Measurements from ENCODE around the gene ARHGAP27. TPM values are rescaled to one million over a fixed set of nuclear protein-coding genes. Genes with fewer than 3 reads are reported as not detected.

Gene ARHGAP27
- total and polyA plus RNA-seq, 9 of the 15 experiments (the other 6 are each of a cell fraction or from before 2014, with no cell fraction given) = 0.04 to 4.6 (median 2.1) TPM

DNA sequence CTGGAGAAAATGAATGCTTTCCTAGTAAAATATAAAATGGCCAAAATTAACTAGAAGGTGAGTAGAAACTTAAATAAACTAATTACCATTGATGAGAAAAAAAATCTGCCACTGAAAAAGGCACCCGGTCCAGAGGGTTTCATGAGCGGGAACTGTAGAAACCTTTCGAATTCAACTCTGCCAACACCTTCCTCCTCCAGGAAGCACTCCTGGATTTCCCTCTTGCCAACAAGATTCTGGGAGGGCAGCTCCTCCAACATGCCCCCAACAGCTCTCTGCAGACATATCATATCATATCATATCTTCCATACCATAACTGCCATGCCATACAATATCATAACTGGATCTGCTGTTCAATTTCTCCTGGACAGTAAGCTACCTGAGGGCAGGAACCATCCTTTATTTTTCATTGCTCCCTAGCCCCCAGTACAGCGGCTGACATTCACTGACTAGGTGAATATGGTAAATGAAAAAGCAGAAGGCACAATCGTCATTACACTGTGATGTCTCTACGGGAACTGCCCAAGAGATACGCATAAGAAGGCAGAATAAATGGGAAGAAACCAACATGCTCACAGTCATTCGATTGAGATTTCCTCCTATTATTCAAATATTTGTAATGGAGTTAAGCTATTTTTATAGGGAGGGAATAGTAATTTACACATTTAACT lies 9.2 kb downstream of the ARHGAP27 start:
- no peak overlapping the region for H3K4me3 ChIP-seq
- no peaks in the 10 kb centered on the region for H3K36me3 ChIP-seq (ENCODE audit: control insufficient read depth, insufficient read depth, low read length)
- POLR2A ChIA-PET = interaction anchor here (1.0 kb wide), 1 partner anchor 15 kb away, joined by 3 read pairs; no protein-coding TSS in a partner anchor
- FAIRE-seq (peak; percentile 49), DNase-seq (ENCODE audit: extremely low read depth in 1 of 4, low spot score in 3 of 4) (no peak), ATAC-seq (no peak)
- no peaks in the 10 kb centered on the region for H3K27me3 ChIP-seq (ENCODE audit: control insufficient read depth in 2 of 2, insufficient read depth in 2 of 2, low read length in 2 of 2)
- peaks cover 8 to 21% of the 10 kb centered on the region in 2 experiments for H3K4me1 ChIP-seq (replicated peaks in 1 of 2; ENCODE audit: control insufficient read depth in 2 of 2, insufficient read depth in 2 of 2, low read length in 2 of 2)
- H3K9ac ChIP-seq (ENCODE audit: insufficient read depth in 1 of 2, low read depth in 2 of 2, low read length in 2 of 2) = no peak overlapping the region
- TF ChIP-seq CBX3 (IDR thresholded peaks at IDR 0.05; ENCODE audit: borderline replicate concordance in 1 of 2, low read length in 2 of 2) (no peak), CHD4 (IDR thresholded peaks at IDR 0.05; ENCODE audit: insufficient read depth, insufficient replicate concordance, low read depth, low read length, poor library complexity, severe bottlenecking) (peak; percentile 39), RBM25 (IDR thresholded peaks at IDR 0.05; ENCODE audit: low read depth, low read length, severe bottlenecking) (peak; percentile 48), KHSRP (IDR thresholded peaks at IDR 0.05) (no peak), ZFP36 (IDR thresholded peaks at IDR 0.05; ENCODE audit: low read depth, low read length, partially characterized antibody) (peak; percentile 95), NR3C1 (CRISPR knock-in tag; IDR thresholded peaks at IDR 0.05) (no peak), MTA3 (IDR thresholded peaks at IDR 0.05; ENCODE audit: borderline replicate concordance) (no peak), ZNF586 (CRISPR knock-in tag; conservative IDR thresholded peaks at IDR 0.05) (no peak), MYBL2 (IDR thresholded peaks at IDR 0.05; ENCODE audit: low read depth) (no peak), MYBL2 (CRISPR knock-in tag; IDR thresholded peaks at IDR 0.05; ENCODE audit: borderline replicate concordance) (no peak), BCOR (IDR thresholded peaks at IDR 0.05) (peak; percentile 47), HNRNPH1 (optimal IDR thresholded peaks at IDR 0.05; ENCODE audit: low read depth, low read length) (no peak), ZNF79 (CRISPR knock-in tag; IDR thresholded peaks at IDR 0.05; ENCODE audit: low read depth) (no peak), TCF7 (IDR thresholded peaks at IDR 0.05; ENCODE audit: borderline replicate concordance) (no peak), ZNF316 (IDR thresholded peaks at IDR 0.05) (peak; percentile 50), DACH1 (IDR thresholded peaks at IDR 0.05; ENCODE audit: partially characterized antibody) (no peak), ZBTB33 (CRISPR knock-in tag; IDR thresholded peaks at IDR 0.05) (no peak)
- no peaks in the 10 kb centered on the region for H4K20me1 ChIP-seq (replicated peaks; ENCODE audit: control insufficient read depth, insufficient read depth, low read length)
- CTCF ChIA-PET (ENCODE audit: low intra/inter-chr PET ratio) = no interaction called here
- no peaks in the 10 kb centered on the region for H3K9me1 ChIP-seq (ENCODE audit: control insufficient read depth, insufficient read depth, low read length)
- in situ Hi-C loops (cut with MboI) (loop anchor here (10.0 to 25.0 kb wide), 2 partner anchors 211 to 414 kb away; partner anchors contain the start of gene SPPL2C), intact Hi-C loops (cut with micrococcal nuclease) (no loop called here)
- H3K9me3 ChIP-seq (replicated peaks; ENCODE audit: control insufficient read depth, insufficient read depth, low read depth, low read length) = no peaks in the 10 kb centered on the region; the same call in 1 of the 2 replicates
- BruUV-seq (replicated peaks) = no TSS peak
- no peak overlapping the region for H2AFZ ChIP-seq (ENCODE audit: low read depth, low read length)
- no peak overlapping the region for H3K27ac ChIP-seq (ENCODE audit: extremely low read depth, low read depth, low read length)
- 43% methylated on average over 8 of the region's 8 CpGs for WGBS (ENCODE audit: insufficient coverage, low coverage, missing lambda C conversion rate)
- no peak overlapping the region for H3K4me2 ChIP-seq (ENCODE audit: insufficient read depth, low read length)
- no peaks in the 10 kb centered on the region for H3K79me2 ChIP-seq (ENCODE audit: control insufficient read depth, insufficient read depth, low read length)
